T-helper 2 cell treated with Interferon-gamma antibody and Interleukin-4, amounts not matched to agents 5 μg/mL and 100 μg/mL, for 36 hours (primary cell): ENCODE data around the gene IRF6.

Source experiments
- DNase-seq: peaks from one replicate; pipeline ENCODE4 v3.0.0; 2021; ENCODE audit warnings: low spot score
- H3K27ac Mint-ChIP-seq: one replicate; pipeline ENCODE4 v1.8.0; 2021; ENCODE audit warnings: mild to moderate bottlenecking, mixed read lengths
- H3K27me3 Mint-ChIP-seq: one replicate; pipeline ENCODE4 v1.8.0; 2021; ENCODE audit warnings: low read depth, mixed read lengths
- H3K36me3 Mint-ChIP-seq: one replicate; pipeline ENCODE4 v1.8.0; 2021; ENCODE audit warnings: low read depth, mixed read lengths
- H3K4me1 Mint-ChIP-seq: one replicate; pipeline ENCODE4 v1.8.0; 2021; ENCODE audit warnings: low read depth, mixed read lengths
- H3K4me3 Mint-ChIP-seq: one replicate; pipeline ENCODE4 v1.8.0; 2022; ENCODE audit warnings: mild to moderate bottlenecking, moderate library complexity, mixed read lengths
- H3K9me3 Mint-ChIP-seq: one replicate; pipeline ENCODE4 v1.8.0; 2021; ENCODE audit warnings: mixed read lengths

Gene IRF6

DNA sequence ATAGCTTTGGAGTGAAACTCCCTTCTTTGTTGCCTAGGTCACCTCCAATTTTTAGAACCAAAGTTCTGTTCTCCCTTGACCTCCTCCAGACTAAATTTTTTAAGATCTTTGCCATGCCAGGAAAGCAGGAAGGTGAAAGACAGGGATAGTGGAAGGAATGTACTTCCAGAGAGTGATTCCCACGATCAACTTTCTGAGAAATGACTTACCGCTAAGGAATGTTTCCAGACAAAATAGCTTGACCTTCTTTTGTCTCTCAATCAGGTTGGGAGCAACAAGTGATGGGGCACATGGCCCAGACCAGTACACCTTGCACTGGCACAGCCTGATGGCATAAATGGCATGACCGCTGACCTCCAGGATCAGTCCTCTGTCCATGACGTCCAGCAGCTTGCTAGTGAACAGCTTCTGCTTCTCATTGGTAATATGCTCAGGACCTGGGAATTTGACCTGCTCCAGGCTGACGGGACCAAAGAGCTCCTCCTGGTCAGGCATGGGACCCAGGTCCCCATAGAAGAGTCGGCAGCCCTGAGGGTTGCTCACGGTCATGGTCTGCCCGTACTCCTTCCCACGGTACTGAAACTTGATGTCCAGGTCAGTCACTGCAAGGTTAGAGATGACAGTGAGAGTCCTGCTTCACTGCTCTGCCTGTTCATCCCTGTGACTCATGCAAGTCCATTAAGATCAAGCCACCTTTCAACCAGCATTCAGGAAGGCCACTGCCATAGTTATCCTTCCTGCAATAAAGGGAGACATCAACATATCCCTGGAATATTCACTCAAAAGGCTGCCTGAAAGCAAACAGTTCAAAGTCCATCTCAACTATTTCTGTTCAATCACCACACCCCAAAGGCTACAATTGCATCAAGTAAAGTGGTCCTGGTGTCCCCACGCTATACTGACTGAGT is 15.4 kb downstream of the IRF6 start:
- Mint-ChIP-seq H3K36me3 (no peaks in the 10 kb centered on the region), H3K27me3 (peaks cover 10% of the 10 kb centered on the region), H3K4me1 (peaks cover 40% of the 10 kb centered on the region), H3K27ac (no peak overlapping the region), H3K4me3 (no peak overlapping the region), H3K9me3 (peaks cover 6% of the 10 kb centered on the region)
- no peak for DNase-seq

DNA sequence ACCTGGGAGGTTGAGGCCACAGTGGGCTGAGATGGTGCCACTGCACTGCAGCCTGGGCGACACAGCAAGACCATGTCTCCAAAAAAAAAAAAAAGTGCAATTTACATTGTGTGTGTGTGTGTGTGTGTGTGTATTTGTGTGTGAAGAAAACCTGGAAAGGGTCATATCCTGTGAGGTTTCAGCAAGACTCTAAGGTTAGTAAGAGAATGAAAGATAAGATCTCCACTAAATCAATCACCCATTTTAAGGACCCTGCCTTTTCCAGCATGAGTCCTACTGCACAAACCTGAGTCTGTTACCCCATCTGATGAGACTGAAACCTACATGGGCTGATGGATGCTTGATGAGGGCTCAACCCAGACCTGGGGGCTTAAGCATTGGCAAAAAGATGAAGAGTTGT is 16.7 kb downstream of the IRF6 start:
- Mint-ChIP-seq H3K27me3 (peaks cover 7% of the 10 kb centered on the region), H3K27ac (peak overlapping the region; percentile 50), H3K4me3 (peak overlapping the region; percentile 37), H3K36me3 (peaks cover 3% of the 10 kb centered on the region), H3K4me1 (peaks cover 48% of the 10 kb centered on the region), H3K9me3 (peaks cover 6% of the 10 kb centered on the region)
- DNase-seq = no peak

DNA sequence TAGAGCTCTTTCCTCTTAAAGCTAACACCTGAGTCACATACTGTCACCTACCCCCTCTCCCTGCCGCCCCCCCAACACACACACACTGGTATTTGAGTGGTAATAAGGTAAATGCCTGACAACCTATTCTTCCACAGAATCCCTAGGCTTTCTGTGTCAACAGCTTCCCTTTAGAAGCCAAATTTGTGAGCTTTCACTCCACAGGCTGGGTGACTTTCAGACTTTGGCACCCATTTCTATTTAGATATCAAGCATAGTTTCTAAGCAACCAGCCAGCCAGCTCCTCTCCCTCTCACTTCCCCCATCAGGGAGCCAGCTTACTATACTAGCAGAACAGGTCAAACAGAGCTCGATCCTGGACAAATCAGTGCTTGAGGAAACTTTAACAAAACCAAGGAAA is 18.4 kb downstream of the IRF6 start:
- H3K4me1 Mint-ChIP-seq = peaks cover 59% of the 10 kb centered on the region
- H3K36me3 Mint-ChIP-seq = peaks cover 10% of the 10 kb centered on the region
- no peaks in the 10 kb centered on the region for H3K9me3 Mint-ChIP-seq
- no peaks in the 10 kb centered on the region for H3K27me3 Mint-ChIP-seq
- no peak overlapping the region for H3K4me3 Mint-ChIP-seq
- no peak overlapping the region for H3K27ac Mint-ChIP-seq
- no peak for DNase-seq

DNA sequence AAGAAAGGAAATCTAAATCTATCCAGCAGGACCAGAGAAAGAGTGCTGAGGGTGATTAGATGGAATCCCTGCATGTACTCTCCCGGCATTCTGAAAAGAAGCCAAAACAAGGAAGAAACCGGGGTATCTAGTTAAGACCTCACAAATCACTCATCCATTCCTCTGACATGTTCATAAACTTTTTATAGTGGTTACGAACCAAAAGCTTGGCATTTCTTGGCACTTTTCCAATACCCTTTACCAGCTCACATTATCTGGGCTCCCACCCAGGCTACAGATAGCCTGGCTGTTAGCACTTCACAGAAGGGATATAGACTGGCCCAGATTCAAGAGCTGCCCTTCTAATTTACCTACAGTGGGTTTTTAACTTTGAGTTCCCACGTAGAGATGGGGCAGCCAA is 19.8 kb downstream of the IRF6 start:
- Mint-ChIP-seq H3K9me3 (no peaks in the 10 kb centered on the region), H3K4me1 (peaks cover 53% of the 10 kb centered on the region), H3K27me3 (no peaks in the 10 kb centered on the region), H3K27ac (no peak overlapping the region), H3K4me3 (no peak overlapping the region), H3K36me3 (peaks cover 21% of the 10 kb centered on the region)
- no peak for DNase-seq

DNA sequence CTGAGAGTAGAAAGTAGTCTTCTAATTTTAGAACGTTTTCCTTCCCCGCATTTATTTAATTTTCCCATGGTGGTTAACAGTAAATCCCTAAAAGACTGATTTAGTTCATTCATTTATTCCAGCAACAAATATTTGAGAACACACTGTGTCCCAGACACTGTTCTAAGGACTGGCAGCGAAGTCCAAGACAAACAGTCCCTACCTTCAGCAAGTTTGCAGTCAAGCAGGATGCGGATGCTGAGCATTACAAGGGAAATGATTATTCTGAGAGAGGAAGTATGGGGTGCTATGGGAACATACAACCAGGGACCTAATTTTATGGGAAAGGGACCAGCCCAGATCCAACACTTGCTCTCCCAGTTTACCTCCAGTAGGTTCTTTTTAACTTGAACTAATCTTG is 20.4 kb downstream of the IRF6 start:
- Mint-ChIP-seq H3K4me3 (no peak overlapping the region), H3K36me3 (peaks cover 22% of the 10 kb centered on the region), H3K9me3 (no peaks in the 10 kb centered on the region), H3K27me3 (no peaks in the 10 kb centered on the region), H3K4me1 (peaks cover 51% of the 10 kb centered on the region), H3K27ac (peak overlapping the region; percentile 26)
- no peak for DNase-seq

DNA sequence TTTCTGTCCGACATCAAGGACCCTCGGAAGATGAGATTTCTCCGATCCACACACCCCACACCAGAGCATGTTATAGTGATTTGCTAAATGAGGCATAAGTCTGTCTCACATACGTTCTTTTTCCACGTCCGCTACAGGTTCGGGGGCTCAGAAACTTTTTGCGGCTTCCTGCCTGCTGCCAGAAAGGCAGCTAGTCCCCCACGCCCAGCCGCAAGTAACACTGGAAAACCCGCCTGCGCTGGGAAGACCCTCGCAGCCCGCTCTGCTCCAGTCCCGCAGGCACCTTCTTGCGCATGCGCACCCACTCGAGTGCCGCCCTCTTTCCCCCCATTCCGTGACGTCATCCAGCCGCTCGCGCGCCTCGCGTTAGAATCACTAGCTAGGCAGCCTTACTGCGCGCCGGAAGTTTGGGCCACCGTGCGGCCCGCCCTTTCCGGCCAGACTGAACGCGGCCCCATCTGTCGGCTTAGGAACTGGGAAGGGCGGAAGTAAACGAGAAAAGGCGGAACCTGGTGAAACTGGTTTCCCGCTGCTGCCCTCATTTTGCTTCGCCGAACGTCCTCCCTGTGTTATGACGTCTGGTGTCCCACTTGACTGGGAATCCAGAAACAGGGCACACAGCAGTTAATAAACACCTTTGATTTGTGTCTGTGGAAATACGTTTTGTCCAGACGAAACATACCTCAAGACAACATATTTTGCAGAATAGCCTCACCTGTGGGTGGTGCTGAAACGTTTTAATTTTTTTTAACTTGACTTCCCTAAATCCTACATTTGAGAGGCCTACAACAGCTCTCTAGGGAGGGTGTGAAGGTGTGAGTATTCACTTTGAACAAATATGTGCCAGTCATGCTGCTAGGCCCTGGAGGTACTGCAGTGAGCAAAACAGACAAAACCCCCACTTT is 21.4 kb downstream of the IRF6 start, which contains the start of gene C1orf74:
Gene C1orf74, minus strand, starts transcription at position 295 of the 905 bp plus-strand sequence. CDS start 925 bp downstream, outside the sequence.
- peak within 1 kb of the TSS; percentile 93 for H3K4me3 Mint-ChIP-seq
- peak within 1 kb of the TSS; percentile 93 for H3K27ac Mint-ChIP-seq
- H3K27me3 Mint-ChIP-seq = no peaks in the 10 kb centered on the region
- peaks cover 31% of the 10 kb centered on the region for H3K36me3 Mint-ChIP-seq
- DNase-seq = peak; percentile 100
- no peaks in the 10 kb centered on the region for H3K9me3 Mint-ChIP-seq
- H3K4me1 Mint-ChIP-seq = peaks cover 51% of the 10 kb centered on the region

DNA sequence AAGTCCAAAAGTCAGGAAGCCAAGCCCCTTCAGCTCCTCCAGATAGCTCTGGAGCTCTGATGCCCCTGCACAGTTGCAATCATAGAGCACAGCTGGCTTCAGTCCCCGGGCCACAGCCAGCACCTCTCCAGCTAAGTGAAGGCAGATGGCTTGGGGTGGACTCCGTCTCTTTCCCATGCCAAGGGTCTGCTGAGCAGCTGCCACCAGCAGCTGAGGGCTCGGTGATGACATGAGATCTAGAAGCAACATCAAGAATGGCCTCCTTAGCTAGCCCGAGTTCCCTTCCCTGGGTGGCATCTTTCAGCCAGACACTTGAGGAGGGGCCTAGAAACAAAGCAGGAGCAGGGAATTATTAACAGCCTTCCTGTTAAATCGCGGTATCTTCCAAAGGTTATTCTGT is 22.6 kb downstream of the IRF6 start:
- peaks cover 51% of the 10 kb centered on the region for H3K4me1 Mint-ChIP-seq
- no peaks in the 10 kb centered on the region for H3K27me3 Mint-ChIP-seq
- H3K27ac Mint-ChIP-seq = peak overlapping the region; percentile 93
- no peaks in the 10 kb centered on the region for H3K9me3 Mint-ChIP-seq
- H3K4me3 Mint-ChIP-seq = peak overlapping the region; percentile 93
- peaks cover 41% of the 10 kb centered on the region for H3K36me3 Mint-ChIP-seq
- DNase-seq = no peak

DNA sequence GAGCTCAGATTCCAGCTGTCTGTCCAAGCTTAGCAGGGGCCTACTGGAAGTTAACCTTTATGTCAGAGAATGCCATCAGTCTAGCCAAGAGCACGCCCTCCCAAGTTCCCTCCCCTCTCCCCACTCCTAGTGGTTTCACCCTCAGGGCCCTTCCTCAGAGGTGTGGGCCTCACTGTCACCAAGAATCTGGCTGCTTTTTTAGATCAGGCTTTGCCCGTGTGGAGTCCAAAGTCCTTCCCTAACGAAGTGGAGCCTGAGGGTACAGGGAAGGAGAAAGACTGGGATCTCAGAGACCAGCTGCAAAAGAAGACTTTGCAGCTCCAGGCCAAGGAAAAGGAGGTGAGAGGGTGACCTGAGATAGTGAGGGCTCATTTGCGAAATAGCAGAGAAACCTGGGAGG is 25.7 kb downstream of the IRF6 start:
- no peaks in the 10 kb centered on the region for H3K27me3 Mint-ChIP-seq
- DNase-seq = no peak
- H3K36me3 Mint-ChIP-seq = peaks cover 67% of the 10 kb centered on the region
- peaks cover 49% of the 10 kb centered on the region for H3K4me1 Mint-ChIP-seq
- no peak overlapping the region for H3K4me3 Mint-ChIP-seq
- peak overlapping the region; percentile 58 for H3K27ac Mint-ChIP-seq
- H3K9me3 Mint-ChIP-seq = no peaks in the 10 kb centered on the region

DNA sequence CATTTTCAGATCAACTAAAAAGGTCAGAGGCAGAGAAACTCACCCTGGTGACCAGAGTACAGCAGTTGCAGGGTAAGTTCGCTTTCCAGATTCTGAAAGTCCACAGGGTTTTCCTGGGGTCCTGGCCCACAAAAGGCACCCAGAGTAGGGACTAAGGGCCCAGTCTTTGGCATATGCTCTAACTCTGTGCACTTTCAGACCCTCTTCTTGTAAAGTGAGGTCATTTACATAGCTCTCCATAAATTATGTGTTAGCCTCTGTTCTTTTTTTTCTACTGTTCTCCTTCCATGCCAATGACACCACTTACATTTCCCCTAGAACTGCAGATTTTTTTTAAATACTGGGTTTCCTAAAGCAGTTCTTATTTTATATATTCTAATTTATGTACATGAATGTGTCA is 27.8 kb downstream of the IRF6 start:
- H3K27ac Mint-ChIP-seq = peak overlapping the region; percentile 28
- no peak for DNase-seq
- no peaks in the 10 kb centered on the region for H3K9me3 Mint-ChIP-seq
- peaks cover 73% of the 10 kb centered on the region for H3K36me3 Mint-ChIP-seq
- peaks cover 49% of the 10 kb centered on the region for H3K4me1 Mint-ChIP-seq
- no peak overlapping the region for H3K4me3 Mint-ChIP-seq
- H3K27me3 Mint-ChIP-seq = no peaks in the 10 kb centered on the region

DNA sequence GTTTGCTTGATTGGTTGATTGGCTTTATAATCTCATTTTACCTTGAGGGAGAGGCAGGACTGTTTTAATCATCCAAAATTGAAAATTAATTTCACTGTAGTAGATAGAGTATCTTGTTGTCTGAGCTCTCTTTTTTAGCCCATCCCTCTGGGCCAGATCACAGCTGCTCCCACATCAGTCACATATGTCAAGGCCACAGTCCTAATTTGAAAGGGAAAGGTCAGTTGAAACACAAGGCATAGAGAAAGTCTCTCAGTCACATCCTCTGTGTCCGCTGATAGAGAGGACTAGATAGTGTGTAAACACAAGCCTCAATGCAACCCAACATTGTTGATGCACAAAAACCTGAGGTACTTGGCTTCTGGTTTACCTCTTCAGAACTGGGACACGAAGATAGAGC is 28.4 kb downstream of the IRF6 start:
- Mint-ChIP-seq H3K36me3 (peaks cover 70% of the 10 kb centered on the region), H3K27ac (peak overlapping the region; percentile 28), H3K9me3 (no peaks in the 10 kb centered on the region), H3K4me3 (no peak overlapping the region), H3K4me1 (peaks cover 52% of the 10 kb centered on the region), H3K27me3 (no peaks in the 10 kb centered on the region)
- no peak for DNase-seq

DNA sequence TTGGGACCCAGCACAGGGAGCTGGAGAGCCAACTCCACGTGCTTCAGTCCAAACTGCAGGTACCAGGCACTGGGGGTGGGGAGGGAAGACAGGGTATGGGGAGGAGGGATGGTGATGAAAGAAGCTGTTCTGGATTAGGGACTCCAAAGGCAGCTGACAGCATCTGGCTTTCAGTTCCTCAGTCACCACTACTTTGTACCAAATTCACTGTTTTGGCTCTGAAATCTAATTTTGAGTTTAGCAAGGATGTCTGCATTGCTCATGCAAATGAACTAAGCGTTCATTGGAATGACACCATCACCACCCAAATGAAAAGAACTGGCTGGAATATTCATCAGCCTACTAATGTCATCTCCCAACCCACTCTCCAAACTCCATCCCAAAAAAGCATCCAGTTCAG is 30.3 kb downstream of the IRF6 start:
- Mint-ChIP-seq H3K9me3 (no peaks in the 10 kb centered on the region), H3K36me3 (peaks cover 58% of the 10 kb centered on the region), H3K4me1 (peaks cover 52% of the 10 kb centered on the region), H3K4me3 (no peak overlapping the region), H3K27ac (no peak overlapping the region), H3K27me3 (no peaks in the 10 kb centered on the region)
- DNase-seq = no peak

DNA sequence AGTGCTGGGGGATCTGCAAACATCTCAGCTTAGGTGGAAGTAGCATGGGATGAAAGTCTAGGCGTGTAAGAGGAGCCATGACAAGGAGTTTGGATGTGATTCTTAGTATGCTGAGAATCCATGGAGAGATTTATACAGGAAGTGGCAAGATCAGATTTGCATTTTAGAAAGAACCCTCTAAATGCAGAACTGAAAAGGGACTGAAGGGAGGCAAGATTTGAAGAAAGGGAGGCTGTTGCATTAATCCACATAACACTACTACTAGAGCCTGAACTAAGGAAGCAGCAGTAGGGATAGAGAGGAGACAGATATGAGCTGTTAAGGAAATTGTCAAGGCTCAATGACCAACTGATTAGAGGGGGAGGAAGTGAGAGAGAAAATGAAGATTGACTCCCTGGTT is 31.4 kb downstream of the IRF6 start:
- peak overlapping the region; percentile 1 for H3K4me3 Mint-ChIP-seq

DNA sequence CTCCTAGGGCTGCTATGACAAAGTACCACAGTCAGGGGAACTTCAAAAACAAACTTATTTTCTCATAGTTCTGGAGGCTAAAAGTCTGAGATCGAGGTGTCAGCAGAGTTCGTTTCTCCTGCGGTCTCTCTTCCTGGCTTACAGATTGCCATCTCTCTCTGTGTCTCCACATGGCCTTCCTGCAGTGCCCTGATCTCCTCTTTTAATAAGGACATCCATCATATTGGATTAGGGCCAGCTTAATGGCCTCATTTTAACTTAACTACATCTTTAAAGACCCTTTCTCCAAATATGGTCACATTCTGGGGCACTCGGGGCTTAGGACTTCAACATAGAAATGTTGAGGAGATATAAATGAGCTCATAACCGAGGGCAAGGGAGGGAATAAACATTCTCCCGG is 33.8 kb downstream of the IRF6 start:
- Mint-ChIP-seq H3K4me1 (peaks cover 42% of the 10 kb centered on the region), H3K4me3 (no peak overlapping the region), H3K36me3 (peaks cover 28% of the 10 kb centered on the region), H3K27ac (no peak overlapping the region), H3K9me3 (no peaks in the 10 kb centered on the region), H3K27me3 (no peaks in the 10 kb centered on the region)
- no peak for DNase-seq

More for the DNA sequence above, 31.4 kb downstream of the IRF6 start:
- Mint-ChIP-seq H3K27me3 (no peaks in the 10 kb centered on the region), H3K27ac (peak overlapping the region; percentile 59), H3K4me1 (peaks cover 44% of the 10 kb centered on the region), H3K9me3 (no peaks in the 10 kb centered on the region), H3K36me3 (peaks cover 50% of the 10 kb centered on the region)
- DNase-seq = no peak
